Activated naive CD4-positive, alpha-beta T cell treated with anti-CD3 and anti-CD28 coated beads, Interleukin-2, amount 50 U/mL, for 72 hours (primary cell): Measurements from ENCODE around the gene C14orf180. TPM values are rescaled to one million over a fixed set of nuclear protein-coding genes. Genes with fewer than 3 reads are reported as not detected.

Source experiments
- ATAC-seq, 2 donors: fragments of 150-1000 bp; cut with Tn5 transposase; 2 replicates each; pipeline ENCODE4 v1.10.0; 2021; ENCODE audit warnings: mild to moderate bottlenecking in 2 of 2, moderate library complexity in 2 of 2
- DNase-seq, 2 donors: peaks; one replicate each; pipeline ENCODE4 v3.0.0; 2021 to 2022; ENCODE audit warnings: low spot score in 2 of 2
- H3K27ac Mint-ChIP-seq, 2 donors: one replicate each; pipeline ENCODE4 v1.8.0; 2022; ENCODE audit warnings: mild to moderate bottlenecking in 2 of 2, mixed read lengths in 2 of 2
- H3K36me3 Mint-ChIP-seq, 2 donors: one replicate each; pipeline ENCODE4 v1.8.0; 2022; ENCODE audit warnings: mixed read lengths in 2 of 2
- H3K9me3 Mint-ChIP-seq, 2 donors: one replicate each; pipeline ENCODE4 v1.8.0; 2022; ENCODE audit warnings: mixed read lengths in 2 of 2
- total RNA-seq, 2 donors: library from RNA; stranded (reverse); gene quantifications; one replicate each; pipeline ENCODE4 v1.2.3, GENCODE V29; 2022

The C14orf180 gene
- total RNA-seq, 2 donors from 2014 or later: not detected

GRCh38 chr14:104583424-104584306 lies 4.1 kb downstream of the C14orf180 start:
- Mint-ChIP-seq H3K27ac (no peak overlapping the region), H3K9me3 (no peaks in the 10 kb centered on the region), H3K36me3 (no peaks in the 10 kb centered on the region)
- DNase-seq (no peak), ATAC-seq (no peak)

- Mint-ChIP-seq H3K9me3 (no peaks in the 10 kb centered on the region), H3K36me3 (no peaks in the 10 kb centered on the region), H3K27ac (no peak overlapping the region)
- DNase-seq: no peak
- no peak for ATAC-seq
Observed at GRCh38 chr14:104584557-104584956, 5.0 kb downstream of the C14orf180 start.

- H3K27ac Mint-ChIP-seq: no peak overlapping the region
- H3K36me3 Mint-ChIP-seq: no peaks in the 10 kb centered on the region
- ATAC-seq (no peak), DNase-seq (no peak)
- H3K9me3 Mint-ChIP-seq: no peaks in the 10 kb centered on the region
Observed at GRCh38 chr14:104585966-104586697, 6.6 kb downstream of the C14orf180 start.

GRCh38 chr14:104586832-104587620 lies 7.5 kb downstream of the C14orf180 start:
- ATAC-seq (no peak), DNase-seq (no peak)
- Mint-ChIP-seq H3K36me3 (no peaks in the 10 kb centered on the region), H3K27ac (no peak overlapping the region), H3K9me3 (no peaks in the 10 kb centered on the region)

- ATAC-seq (no peak), DNase-seq (no peak)
- H3K9me3 Mint-ChIP-seq: no peaks in the 10 kb centered on the region
- H3K36me3 Mint-ChIP-seq: no peaks in the 10 kb centered on the region
- no peak overlapping the region for H3K27ac Mint-ChIP-seq
Observed at GRCh38 chr14:104587641-104588040, 8.1 kb downstream of the C14orf180 start.

- no peaks in the 10 kb centered on the region for H3K9me3 Mint-ChIP-seq
- no peaks in the 10 kb centered on the region for H3K36me3 Mint-ChIP-seq
- no peak overlapping the region for H3K27ac Mint-ChIP-seq
- DNase-seq (no peak), ATAC-seq (no peak)
Observed at GRCh38 chr14:104588066-104588857, 8.7 kb downstream of the C14orf180 start.

GRCh38 chr14:104589338-104590195 lies 10.0 kb downstream of the C14orf180 start:
- no peaks in the 10 kb centered on the region for H3K36me3 Mint-ChIP-seq
- ATAC-seq (no peak), DNase-seq (no peak)
- no peaks in the 10 kb centered on the region for H3K9me3 Mint-ChIP-seq
- H3K27ac Mint-ChIP-seq: no peak overlapping the region

GRCh38 chr14:104590240-104590965 lies 10.8 kb downstream of the C14orf180 start:
- Mint-ChIP-seq H3K9me3 (no peaks in the 10 kb centered on the region), H3K36me3 (no peaks in the 10 kb centered on the region), H3K27ac (no peak overlapping the region)
- DNase-seq: no peak
- no peak for ATAC-seq

GRCh38 chr14:104591031-104591430 lies 11.5 kb downstream of the C14orf180 start:
- ATAC-seq: no peak
- H3K27ac Mint-ChIP-seq: no peak overlapping the region
- H3K36me3 Mint-ChIP-seq: no peaks in the 10 kb centered on the region
- H3K9me3 Mint-ChIP-seq: no peaks in the 10 kb centered on the region
- no peak for DNase-seq

- H3K36me3 Mint-ChIP-seq: no peaks in the 10 kb centered on the region
- ATAC-seq: no peak
Observed at GRCh38 chr14:104591506-104592291, 12.1 kb downstream of the C14orf180 start.

GRCh38 chr14:104592292-104592672 lies 12.7 kb downstream of the C14orf180 start:
- ATAC-seq (no peak), DNase-seq (no peak)
- Mint-ChIP-seq H3K36me3 (no peaks in the 10 kb centered on the region), H3K9me3 (no peaks in the 10 kb centered on the region), H3K27ac (peak overlapping the region in 1 of 2 donors; percentile 3)

More at GRCh38 chr14:104591506-104592291, 12.1 kb downstream of the C14orf180 start:
- no peak overlapping the region for H3K27ac Mint-ChIP-seq
- no peak for DNase-seq
- no peaks in the 10 kb centered on the region for H3K9me3 Mint-ChIP-seq

GRCh38 chr14:104592785-104593184 lies 13.2 kb downstream of the C14orf180 start:
- DNase-seq (no peak), ATAC-seq (no peak)
- Mint-ChIP-seq H3K9me3 (no peaks in the 10 kb centered on the region), H3K36me3 (no peaks in the 10 kb centered on the region), H3K27ac (peak overlapping the region in 1 of 2 donors; percentile 3)

- no peak for DNase-seq
- no peak overlapping the region for H3K27ac Mint-ChIP-seq
- no peaks in the 10 kb centered on the region for H3K36me3 Mint-ChIP-seq
- no peaks in the 10 kb centered on the region for H3K9me3 Mint-ChIP-seq
- ATAC-seq: no peak
Observed at GRCh38 chr14:104593241-104593701, 13.7 kb downstream of the C14orf180 start.

- Mint-ChIP-seq H3K27ac (no peak overlapping the region), H3K36me3 (no peaks in the 10 kb centered on the region), H3K9me3 (no peaks in the 10 kb centered on the region)
- no peak for DNase-seq
- ATAC-seq: no peak
Observed at GRCh38 chr14:104593710-104594136, 14.2 kb downstream of the C14orf180 start.
